Fibroblast of pulmonary artery (primary cell): ENCODE measurements around the gene ITPR3.

Experiments used
- DNase-seq: peaks from one replicate; pipeline ENCODE4 v3.0.0-alpha.2; 2010; ENCODE audit warnings: low read depth
- H3K4me3 ChIP-seq: replicated peaks from 2 replicates; pipeline ENCODE4 v1.5.1; 2011; ENCODE audit warnings: low read depth, mild to moderate bottlenecking, control low read depth, low read length, moderate library complexity
- TF ChIP-seq, protein P1 (sequence below): IDR thresholded peaks from 2 replicates; pipeline ENCODE4 v1.5.1; 2011; ENCODE audit warnings: mild to moderate bottlenecking, control low read depth, low read length, inconsistent platforms; ENCODE audit errors: missing control alignments

Gene ITPR3

GRCh38 chr6:33685411-33686224 is 64.5 kb downstream of the ITPR3 start:
- no peak overlapping the region for H3K4me3 ChIP-seq
- no peak for DNase-seq
- TF ChIP-seq, protein P1, sequence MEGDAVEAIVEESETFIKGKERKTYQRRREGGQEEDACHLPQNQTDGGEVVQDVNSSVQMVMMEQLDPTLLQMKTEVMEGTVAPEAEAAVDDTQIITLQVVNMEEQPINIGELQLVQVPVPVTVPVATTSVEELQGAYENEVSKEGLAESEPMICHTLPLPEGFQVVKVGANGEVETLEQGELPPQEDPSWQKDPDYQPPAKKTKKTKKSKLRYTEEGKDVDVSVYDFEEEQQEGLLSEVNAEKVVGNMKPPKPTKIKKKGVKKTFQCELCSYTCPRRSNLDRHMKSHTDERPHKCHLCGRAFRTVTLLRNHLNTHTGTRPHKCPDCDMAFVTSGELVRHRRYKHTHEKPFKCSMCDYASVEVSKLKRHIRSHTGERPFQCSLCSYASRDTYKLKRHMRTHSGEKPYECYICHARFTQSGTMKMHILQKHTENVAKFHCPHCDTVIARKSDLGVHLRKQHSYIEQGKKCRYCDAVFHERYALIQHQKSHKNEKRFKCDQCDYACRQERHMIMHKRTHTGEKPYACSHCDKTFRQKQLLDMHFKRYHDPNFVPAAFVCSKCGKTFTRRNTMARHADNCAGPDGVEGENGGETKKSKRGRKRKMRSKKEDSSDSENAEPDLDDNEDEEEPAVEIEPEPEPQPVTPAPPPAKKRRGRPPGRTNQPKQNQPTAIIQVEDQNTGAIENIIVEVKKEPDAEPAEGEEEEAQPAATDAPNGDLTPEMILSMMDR = no peak

DNA sequence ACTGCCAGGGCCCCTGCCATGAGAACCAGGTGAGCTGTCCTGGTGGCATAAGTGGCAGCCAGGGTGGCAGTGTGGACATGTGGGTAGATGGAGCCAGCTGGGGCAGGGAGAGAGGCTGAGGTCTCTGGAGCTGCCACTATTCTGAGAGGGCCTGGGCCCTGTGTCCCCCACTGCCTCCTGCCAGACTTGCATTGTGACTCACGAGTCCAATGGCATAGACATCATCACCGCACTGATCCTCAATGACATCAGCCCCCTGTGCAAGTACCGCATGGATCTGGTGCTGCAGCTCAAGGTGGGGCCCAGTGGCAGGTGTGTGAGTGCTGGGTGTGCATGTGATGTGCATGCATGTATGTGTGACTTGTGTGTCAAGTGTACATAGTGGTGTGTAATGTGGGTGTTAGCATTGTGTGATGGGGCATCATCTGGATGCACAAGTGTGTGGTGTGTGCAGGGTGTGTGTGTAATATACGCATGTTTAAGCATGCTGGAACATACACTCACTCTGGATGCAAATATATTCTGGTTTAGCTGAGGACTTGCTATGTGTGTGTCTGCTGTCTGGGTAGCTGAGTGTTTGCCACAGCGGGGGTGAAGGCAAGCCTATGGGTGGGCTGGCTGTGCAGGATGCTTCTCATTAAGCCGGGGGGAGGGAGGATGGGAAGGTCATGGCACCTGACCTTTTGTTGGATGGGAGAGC is 65.3 kb downstream of the ITPR3 start:
- DNase-seq = no peak
- H3K4me3 ChIP-seq = no peak overlapping the region
- TF ChIP-seq, protein P1 = no peak

DNA sequence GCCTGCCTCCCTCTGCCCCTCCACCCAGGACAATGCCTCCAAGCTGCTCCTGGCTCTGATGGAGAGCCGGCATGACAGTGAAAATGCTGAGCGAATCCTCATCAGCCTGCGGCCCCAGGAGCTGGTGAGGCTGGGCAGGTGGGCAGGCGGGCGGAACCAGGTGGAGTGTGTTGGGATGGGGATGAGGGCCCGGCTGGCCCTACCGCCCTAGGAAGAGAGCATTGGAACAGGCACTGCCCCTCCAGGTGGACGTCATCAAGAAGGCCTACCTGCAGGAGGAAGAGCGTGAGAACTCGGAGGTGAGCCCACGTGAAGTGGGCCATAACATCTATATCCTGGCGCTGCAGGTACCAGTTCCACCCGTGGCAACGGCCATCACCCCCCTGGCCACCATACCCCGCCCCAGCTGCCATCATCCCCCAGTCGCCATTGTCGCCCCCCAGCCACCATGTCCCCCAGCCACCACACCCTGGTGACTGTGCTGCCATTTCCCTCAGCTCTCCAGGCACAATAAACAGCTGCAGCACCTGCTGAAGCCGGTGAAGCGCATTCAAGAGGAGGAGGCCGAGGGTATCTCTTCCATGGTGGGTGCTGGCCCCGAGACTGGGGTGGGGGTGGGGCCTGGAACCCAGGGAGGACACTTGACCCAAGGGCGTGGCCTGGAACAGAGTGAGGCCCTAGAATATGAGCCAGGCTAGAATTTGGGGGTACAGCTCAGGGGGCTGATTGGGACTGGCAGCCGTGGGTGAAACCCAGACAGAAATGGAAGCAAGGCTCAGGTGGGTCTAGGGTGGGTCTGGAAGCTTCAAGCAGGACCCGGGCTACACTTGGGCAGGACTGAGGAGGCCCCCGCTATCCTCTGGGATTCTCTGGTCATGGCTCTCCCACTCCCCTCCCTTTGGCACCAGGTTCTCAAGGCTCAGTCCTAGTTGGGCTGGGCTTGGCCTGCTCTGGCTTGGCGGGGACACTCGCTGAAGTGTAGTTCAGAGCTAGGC is 66.2 kb downstream of the ITPR3 start:
- DNase-seq = no peak
- TF ChIP-seq, protein P1 = no peak
- H3K4me3 ChIP-seq = no peak overlapping the region

DNA sequence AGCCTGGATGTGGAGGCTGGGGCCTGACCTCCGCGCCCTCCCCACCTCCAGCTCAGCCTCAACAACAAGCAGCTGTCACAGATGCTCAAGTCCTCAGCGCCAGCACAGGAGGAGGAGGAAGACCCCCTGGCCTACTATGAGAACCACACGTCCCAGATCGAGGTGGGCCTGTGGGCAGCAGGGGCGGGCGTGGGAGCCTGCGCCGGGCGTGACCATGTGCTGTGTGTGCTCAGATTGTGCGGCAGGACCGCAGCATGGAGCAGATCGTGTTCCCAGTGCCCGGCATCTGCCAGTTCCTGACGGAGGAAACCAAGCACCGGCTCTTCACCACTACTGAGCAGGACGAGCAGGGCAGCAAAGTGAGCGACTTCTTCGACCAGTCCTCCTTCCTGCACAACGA is 66.9 kb downstream of the ITPR3 start:
- H3K4me3 ChIP-seq = no peak overlapping the region
- no peak for DNase-seq
- TF ChIP-seq, protein P1 = no peak

- no peak overlapping the region for H3K4me3 ChIP-seq
- no peak for DNase-seq
- TF ChIP-seq, protein P1 = no peak
These were observed 67.5 kb downstream of the ITPR3 start for GRCh38 chr6:33688451-33689147.

- no peak overlapping the region for H3K4me3 ChIP-seq
- no peak for DNase-seq
- TF ChIP-seq, protein P1 = no peak
These were observed 68.0 kb downstream of the ITPR3 start for GRCh38 chr6:33689148-33689494.
